IPS DF 4.7 (cell line): ENCODE data around the gene NHS.
"Not testable (repeated sequence)": the region's sequence is repeated elsewhere in the genome, so short reads cannot be mapped to it uniquely, and the experiment has no call there.

Source experiments
- DNase-seq: peaks from one replicate; pipeline ENCODE4 v3.0.0-alpha.2; 2013; ENCODE audit warnings: low spot score; ENCODE audit errors: extremely low read depth

The NHS gene

DNA sequence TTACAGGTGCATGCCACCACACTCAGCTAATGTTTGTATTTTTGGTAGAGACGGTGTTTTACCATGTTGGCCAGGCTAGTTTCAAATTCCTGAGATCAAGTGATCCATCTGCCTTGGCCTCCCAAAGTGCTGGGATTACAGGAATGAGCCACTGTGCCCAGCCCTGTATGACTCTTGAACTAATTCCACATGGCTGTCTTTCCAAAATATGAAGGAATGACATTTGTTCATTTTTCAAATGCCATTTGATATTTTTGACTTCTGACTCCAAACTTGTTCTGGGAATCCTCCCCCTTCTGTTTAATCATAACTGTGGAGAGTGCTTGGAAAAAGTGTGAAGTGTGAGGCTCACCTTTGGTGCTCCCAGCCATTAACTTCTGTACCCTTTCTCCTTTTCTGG lies 119.2 kb downstream of the NHS start:
- no peak for DNase-seq

DNA sequence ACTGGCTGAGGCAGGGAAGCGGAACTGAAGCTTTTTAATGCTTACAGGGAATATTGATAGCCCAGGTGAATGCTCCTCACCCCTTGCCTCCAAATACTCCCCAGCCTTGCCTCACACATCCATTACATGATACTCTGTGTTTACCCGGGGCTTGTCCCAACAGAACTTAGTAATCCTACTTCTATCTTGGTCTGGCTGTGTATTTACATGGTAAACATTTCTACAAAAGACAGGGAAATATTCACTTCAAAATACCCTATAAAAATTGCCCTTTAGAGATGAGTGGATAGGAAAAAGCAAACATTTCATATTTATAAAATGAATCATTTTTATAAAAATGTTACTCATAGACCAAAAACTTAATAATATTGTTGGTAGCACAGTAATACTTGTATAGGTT lies 120.1 kb downstream of the NHS start:
- DNase-seq = no peak

DNA sequence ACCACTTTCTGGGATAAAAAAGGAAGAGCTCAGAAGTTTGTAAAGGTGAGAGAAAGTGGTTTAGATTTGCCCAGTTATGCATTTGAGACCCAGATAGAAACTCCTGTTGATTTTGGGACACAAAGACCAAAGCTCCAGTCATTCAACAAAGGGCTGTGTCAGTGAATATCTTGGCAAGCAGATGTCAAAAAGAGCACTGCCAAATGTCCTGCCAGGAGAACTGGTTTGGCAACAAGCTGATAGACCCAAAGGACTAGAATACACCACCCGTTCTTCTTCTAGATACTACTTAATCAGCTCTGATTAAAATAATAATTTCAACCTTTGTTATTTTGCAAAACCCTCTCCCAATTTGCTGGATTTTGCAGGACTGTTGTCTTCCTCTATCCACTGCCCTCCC lies 121.4 kb downstream of the NHS start:
- no peak for DNase-seq

DNA sequence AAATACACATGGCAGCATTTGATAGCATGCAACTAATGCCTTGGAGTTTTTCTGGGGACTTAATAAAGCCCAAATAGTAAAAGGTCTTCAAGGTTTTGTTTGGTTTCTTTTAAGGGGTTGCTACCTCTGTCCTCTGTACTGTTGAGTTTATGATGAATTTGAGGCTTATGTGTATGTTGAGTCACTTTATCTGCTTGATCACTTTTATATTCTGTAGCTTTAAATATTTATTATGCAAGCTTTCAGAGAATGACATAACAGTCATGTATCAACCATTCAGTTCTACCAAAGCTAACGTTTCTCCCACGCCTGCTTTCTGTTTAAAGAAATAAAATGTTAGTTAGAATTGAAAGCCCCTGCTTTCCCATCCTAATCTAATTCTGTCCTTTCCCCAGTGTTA lies 122.2 kb downstream of the NHS start:
- no peak for DNase-seq

DNA sequence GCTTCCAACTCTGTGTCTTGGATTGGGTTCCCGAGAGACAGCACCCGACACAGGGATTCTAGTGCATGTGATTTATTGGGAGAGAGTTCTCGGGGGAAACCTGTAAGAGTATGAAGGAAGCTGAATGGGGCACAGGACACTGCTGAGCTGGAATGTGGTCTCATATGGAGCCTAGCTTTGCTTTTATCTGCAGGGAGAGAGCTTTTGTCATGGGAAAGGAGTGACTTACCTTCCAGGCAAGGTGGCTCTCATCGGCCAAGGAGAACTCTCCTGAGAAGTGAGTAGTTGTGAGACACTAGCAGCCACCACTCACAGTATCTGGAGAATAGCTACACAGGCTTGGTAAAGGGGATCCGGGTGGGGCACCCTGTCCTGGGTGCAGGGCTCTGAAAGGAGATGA lies 124.5 kb downstream of the NHS start:
- no peak for DNase-seq

DNA sequence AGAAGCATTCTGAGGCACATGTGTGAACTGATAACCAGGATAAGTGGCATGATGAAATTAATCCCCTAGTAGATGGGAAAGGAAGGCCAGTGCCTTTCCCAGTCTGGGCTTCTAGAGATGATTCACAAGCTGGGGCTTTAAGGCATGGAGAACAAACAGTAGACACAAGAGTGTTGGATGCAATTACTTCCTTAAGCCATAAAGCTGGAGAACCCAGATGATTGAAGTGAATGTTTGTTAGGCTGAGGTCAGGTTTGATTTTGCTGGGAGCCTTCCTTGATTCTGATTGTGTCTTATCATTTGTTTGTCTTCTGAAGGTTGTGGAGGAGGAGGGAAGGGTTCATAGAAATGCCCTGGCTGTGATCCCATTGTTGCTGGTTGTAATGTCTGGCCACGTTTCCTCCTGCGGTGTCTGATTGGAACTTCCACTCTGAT lies 125.2 kb downstream of the NHS start:
- DNase-seq = no peak

DNA sequence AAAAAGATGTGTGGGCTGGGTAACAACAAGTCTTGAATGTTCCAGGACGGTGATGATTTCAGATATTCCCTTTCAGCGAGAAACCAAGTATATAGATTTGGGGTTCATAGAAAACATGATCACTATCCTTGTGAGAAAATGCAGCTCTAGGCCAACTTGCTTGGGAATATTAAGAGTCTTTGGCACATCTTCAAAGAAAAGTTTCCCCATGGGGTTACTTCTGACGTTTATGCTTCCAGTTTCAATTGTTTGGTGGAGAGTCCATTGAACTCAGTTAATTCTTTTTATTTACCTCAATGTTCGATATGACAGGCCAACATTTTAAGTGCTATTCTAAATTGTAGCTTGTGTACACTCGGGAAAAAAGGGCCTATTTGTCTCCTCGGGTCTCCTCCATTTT lies 126.7 kb downstream of the NHS start:
- no peak for DNase-seq

DNA sequence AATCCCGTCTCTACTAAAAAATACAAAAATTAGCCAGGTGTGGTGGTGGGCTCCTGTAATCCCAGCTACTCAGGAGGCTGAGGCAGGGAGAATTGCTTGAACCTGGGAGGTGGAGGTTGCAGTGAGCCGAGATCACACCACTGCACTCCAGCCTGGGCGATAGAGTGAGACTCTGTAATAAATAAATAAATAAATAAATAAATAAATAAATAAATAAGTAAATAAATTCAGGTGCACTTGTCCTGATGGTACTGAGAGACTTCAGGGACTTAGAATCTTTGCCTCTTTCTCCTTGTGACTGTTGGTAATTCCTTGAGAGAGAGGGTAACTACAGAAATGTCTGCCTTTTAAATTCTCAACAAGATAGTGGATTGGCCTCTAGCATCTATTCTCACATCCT lies 131.4 kb downstream of the NHS start:
- not testable (repeated sequence) for DNase-seq

DNA sequence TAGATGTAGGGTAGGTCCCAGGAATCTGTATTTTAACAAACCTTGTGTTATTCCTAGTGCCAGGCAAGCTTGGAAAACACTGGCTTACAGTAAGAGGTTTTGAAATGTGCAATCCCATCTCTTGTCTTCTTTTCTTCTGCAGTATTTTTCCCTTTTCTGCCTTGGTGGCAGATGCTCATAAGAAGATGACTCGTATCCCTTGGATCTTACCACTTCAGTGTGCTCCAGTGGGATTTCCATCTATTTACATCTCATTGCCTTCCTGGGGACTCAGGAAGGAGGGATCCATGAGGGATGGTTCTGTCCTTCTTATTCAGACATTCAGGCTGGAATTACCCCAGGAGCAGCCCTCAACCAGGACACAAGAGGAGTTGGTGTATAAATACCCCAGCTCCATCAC lies 136.6 kb downstream of the NHS start:
- DNase-seq = no peak

DNA sequence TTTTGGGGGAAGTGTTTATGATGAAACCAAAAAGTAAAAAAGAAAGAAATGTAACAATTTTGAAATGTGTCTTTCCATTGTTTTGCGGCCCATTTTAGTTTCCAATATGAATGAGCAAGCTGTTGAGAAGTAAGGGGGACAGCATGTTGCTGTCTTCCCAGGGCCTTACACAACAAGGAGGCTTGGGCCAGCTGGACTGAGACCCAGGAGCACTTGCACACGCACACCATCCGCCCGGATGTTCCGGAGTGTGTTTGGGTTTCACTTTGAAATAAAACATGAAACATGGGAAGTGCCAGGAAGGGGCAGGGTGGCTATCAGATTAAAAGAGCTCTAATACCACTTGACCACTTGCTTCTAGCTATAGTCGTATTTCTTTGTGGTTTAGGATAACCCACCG lies 144.4 kb downstream of the NHS start:
- no peak for DNase-seq

DNA sequence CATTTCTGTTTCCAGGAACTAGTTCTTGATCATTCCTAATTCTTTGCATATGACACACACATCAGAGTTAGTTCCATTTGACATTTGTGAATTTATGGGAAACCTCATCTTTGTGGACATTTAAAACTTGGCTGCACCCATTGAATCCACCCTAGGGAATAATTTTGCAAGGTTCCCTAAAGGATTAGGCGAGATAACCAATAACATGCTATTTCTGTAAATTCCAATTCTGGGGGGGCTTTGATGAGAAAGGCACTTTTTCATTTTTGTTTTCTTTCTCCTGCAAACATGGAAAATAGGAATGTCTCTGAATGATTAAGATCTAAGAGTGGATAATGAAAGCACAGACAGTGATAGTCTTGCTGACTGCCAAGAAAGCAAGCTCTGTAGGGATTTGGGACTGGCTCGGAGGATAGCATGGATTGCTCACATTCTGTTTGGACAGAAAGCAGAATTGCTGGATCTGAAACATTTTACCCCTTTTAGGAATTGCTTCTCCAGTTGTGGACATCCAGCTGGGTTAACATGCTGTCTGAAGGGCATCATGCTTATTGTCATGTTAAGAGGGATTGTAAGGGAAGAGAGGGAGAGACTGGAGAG lies 145.1 kb downstream of the NHS start:
- DNase-seq = no peak

DNA sequence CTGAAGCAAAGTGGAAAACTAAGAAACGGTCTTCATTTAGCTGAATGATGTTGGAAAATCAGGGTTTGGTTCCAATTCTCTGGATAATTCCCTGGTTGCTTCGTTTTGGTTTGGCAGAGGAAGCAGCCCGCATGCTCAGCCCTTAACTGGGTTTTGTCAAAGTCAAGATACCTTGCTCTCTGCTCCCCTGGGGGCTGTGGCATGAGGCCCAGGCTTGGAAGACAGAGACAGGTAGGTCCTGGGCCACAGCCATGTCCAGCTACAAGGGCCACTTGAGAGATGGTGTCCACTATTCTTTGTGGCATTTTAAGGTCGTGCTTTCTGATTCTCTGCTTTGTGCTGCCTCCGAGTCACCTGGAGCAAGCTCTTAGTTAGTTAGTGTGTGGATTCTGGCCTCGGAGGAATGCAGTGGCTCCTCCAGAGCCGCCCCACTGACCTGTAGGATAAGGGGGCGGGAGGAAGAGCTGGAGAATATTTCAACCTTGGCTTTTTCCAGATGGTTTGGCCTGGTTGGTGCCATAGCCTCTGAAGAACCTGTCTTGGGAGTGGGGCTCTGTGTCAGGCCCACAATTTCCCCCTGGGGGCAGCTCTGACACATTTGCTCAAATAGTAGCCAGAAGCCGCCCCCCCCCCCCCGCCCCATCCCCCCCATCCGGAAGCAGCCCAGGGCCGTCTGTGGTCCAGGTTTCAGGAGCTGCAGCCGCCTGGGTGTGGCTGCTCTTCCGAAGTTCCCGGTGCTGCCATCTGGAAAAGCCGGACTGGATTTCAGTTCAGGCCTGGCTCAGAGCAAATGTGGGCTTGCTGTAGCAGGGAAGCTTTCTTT lies 147.1 kb downstream of the NHS start:
- no peak for DNase-seq

DNA sequence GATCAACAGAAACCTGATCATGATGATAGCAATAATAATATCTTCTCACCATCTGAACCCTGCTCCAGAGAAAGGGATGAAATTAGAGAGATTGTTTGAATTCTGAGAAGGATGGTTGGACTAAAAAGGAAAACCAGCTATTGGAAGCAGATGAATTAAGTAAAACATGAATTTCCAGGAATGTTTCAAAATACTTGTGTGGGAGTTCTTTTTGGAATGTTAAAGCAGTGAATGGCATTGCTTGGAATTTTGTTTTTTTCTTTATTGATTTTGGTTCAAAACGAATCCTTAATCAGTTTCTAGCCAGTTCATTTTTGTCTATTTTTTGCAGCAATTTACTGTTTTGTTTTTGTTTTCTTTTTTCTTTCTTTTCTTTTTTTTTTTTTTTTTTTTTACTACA lies 150.3 kb downstream of the NHS start:
- no peak for DNase-seq

DNA sequence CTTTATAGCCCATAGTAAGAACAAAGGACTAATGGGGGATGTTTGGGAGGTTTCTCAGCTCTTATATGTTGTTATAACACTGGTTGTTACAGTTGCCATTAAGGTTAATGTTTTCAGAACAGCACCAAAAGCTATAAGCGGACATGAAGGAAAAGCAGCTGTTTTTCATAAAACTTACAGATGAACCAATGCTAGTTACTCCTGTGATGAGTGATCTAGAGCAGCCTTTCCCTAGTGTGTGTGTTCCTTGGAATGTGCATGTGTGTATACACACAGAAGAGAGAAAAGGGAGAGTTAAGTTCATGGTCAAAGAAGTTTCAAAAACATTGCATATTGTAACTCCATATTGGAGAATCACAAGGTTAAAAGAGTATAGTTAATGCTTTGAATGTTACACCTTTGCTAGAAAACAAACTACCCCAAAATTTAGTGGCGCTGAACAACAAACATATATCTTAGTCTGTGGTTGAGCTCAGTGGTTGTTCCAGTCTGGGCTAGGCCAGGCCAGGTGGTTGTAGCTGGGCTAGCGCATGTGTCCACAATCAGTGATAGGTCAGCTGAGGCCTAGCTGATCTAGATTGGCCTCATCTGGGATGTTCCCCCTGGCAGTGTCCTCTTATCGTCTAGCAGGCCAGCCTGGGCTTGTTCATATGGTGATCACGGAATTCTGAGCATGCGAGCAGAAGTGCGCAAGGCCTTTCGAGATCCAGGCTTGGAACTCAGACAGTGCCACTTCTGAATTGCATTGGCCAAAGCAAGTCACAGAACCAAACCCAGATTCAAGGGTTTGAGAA lies 151.0 kb downstream of the NHS start:
- no peak for DNase-seq

DNA sequence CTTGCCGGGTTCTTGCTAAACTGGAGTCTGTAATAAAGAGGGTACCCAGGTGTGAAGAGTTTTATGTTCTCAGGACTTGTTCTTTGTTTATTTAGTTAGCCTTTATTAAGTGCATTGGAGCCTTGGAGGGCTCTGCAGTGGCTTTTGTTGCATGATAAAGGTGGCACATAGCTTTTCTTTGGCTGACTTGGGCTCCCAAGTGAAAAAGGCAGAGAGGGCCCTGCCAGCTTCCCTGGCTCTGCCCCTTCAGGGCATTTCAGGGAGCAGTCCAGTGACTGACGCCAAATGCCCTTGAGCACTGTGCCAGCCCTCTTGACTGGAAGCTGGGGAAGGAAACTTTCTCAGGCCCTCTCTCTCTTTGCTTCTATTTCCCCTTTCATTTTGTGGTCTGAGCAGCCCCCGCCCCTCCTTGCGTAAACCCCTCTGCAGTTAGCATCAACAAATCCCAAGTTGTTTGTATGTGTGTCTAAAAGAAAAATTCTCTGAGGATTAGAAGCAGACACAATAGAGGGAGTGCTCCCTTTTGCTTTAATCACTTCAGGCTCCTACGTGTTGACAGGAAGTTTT lies 152.2 kb downstream of the NHS start:
- DNase-seq = no peak

DNA sequence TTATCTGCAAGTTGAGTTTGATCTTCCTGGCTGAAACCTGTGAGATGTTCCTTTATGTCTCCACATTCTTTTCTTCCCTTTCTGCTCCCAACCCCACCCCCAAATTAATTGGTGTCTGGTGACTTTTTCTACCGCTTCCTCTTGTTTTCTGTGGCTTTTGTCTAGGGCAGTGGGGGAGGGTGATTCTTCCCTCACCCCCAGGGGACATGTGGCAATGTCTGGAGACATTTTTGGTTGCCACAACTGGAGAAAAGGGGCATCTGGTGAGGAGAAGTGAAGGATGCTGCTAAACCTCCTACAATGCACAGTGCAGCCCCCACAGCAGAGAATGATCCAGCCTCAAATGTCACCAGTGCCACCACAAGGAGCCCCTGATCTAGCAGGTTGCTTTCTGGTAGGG lies 152.9 kb downstream of the NHS start:
- DNase-seq = no peak

DNA sequence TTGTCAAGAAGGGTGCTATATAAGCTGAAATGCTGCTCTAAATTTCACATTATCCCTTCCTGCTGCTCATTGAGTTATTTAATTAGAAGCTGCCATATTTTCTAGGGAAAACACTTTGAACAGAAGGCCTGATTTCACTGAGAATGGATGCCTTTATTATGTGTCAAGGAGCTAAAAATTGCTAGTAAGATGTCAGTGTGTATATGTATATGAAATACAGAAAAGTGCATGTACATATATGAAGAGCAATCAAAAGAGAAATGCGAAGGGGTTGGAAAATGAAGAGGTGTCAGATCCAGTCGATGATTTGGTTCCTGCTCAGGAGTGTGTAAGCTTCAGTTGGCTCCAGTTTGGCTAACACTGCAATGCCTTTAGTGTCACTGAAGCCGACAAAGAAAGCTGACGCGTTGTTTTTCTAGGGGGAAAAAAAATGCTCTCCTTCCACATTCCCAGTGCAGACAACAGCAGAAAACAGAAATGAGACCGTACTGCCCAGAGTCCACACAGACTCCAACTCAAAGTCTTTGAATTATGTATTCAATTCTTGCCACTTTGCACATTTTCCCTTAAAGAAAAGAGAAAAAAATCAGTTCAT lies 154.2 kb downstream of the NHS start:
- no peak for DNase-seq

DNA sequence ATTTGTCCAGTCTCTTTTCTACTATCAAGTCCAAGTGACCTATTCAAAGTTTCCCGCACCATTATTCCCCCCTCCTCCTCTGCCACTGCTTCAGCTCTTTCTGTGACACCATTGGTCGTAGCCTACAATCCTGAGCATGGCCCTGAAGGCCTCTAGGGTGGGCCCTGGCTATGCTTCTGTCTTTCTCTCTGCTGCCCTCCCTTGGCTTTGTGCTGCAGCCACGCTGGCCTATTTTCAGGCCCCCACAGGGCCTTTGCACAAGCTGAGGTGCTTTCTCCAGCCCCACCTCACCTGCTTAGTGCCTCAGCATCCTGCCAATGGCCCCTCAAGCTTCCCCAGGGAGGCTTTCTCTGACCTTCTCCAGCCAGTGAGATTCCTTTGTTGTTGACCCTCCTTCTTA lies 156.5 kb downstream of the NHS start:
- no peak for DNase-seq

DNA sequence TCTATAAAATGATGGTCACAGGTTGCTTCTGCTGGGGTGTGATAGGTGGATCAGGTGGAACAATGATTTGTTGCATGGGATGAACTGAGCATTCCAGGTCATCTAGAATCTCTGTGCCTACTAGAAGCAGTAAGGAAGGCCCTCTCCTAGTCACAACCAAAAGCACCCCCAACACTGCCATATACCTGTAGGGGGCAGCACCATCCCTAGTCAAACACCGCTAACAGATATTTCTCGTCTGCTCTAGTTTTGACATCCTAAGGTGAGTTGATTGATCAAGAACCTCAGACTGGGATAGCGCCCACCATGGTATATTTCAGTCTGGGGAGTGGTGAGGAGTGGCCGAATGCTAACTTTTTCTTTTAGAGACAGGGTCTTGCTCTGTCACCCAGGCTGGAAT lies 160.2 kb downstream of the NHS start:
- no peak for DNase-seq

DNA sequence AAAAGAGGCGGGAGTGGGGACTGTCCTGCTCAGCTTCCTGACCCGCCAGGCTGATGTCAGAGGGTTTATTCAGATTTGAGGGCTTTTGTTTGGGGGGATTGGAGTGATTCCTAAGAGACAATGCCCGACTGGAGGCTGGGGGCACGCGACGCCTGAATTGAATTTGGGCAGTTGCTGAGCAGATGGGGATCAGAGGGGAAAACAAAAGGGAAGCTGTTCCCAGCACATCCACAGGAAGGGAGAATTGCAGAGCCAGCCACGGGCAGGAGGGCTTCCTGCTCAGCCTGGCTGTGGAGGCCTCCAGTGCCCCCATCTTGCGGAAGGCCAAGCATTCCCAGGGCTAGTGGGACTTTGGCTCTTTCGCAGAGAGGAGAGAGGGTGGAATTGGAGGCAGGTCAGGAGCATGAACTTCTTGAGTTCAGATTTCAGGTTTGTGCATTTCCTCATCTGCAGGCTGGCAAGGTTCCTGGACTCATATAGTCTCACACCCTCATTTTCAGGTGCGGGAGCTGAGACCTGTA lies 162.8 kb downstream of the NHS start:
- DNase-seq = no peak

DNA sequence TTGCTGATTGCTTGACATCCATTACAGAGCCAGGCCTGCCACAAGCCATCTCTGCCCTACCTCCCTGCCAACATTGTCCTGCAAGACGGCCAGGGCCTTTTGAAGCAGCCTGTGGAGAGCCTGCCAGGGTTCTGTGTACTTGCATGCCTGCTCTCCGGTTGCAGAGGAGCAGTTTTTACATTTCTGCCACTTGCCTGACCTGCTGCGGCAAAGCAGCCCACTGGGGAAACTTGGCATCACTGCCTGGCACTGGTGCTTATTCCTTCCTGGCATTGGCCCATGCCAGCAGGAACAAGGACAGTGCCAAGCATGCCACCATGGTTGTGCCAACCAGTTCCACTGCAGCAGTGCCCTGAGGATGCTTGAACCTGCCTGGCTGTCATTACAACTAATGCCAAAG lies 167.1 kb downstream of the NHS start:
- DNase-seq = no peak

DNA sequence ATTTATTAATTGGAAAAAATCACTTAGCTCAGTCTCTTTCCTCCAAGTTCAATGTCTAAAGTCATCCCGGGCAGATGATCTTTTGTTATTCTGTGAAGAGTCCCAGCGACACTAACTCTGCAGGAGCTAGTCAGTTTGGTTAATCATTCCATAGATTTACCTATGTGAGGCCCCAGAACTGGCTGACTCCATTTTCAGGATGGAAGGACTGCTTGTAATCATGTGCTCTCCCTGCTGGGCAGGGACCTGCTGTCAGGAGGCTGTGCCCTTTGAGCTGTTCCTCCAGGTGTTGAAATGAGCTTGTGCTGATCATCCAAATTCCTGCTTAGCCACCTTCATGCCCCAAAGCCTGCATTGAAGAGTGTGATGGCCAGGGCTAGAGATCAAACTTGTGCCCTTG lies 169.8 kb downstream of the NHS start:
- no peak for DNase-seq
